ENCODE data around the gene MFSD11.

- TF ChIP-seq CTCF (conservative IDR thresholded peaks at IDR 0.05; ENCODE audit: low read depth, low read length), result no peak
- no peak for TF ChIP-seq POLR2A (IDR thresholded peaks at IDR 0.05; ENCODE audit: low read depth, low read length)
- no peak for TF ChIP-seq MXI1 (IDR thresholded peaks at IDR 0.05; ENCODE audit: borderline replicate concordance, low read depth, low read length)
- TF ChIP-seq FOS (IDR thresholded peaks at IDR 0.05; ENCODE audit: low read depth, low read length), result no peak
Observed at GRCh38 chr17:76718516-76718915, 19.4 kb upstream of the MFSD11 start.

Data from IMR-90 (cell line).